Testis (tissue), 3 donors: ENCODE data around the gene TPRN. TPM values are rescaled to one million over a fixed set of nuclear protein-coding genes. Genes with fewer than 3 reads are reported as not detected.

Experiments
- DNase-seq: peaks from one replicate; pipeline ENCODE4 v3.0.0-alpha.2; 2019
- H3K27ac ChIP-seq, 2 donors: fragments of 200-600 bp; sonication (generic); one replicate each; pipeline ENCODE4 v1.5.1; 2019
- H3K27me3 ChIP-seq: fragments of 200-600 bp; sonication (generic); one replicate; pipeline ENCODE4 v1.5.1; 2019
- H3K36me3 ChIP-seq: fragments of 200-600 bp; sonication (generic); one replicate; pipeline ENCODE4 v1.5.1; 2017; ENCODE audit warnings: low read depth; ENCODE audit errors: missing control alignments
- H3K4me1 ChIP-seq: fragments of 200-600 bp; sonication (generic); one replicate; pipeline ENCODE4 v1.5.1; 2019
- H3K4me3 ChIP-seq, 2 donors: fragments of 200-600 bp; sonication (generic); one replicate each; pipeline ENCODE4 v1.5.1; 2017 to 2019
- H3K9me3 ChIP-seq: fragments of 200-600 bp; sonication (generic); one replicate; pipeline ENCODE4 v1.5.1; 2017
- POLR2A ChIP-seq: fragments of 450-650 bp; IDR thresholded peaks from one replicate; pipeline ENCODE4 v1.6.1; 2017; ENCODE audit warnings: antibody characterized with exemption, mild to moderate bottlenecking, moderate library complexity
- WGBS, 2 donors: methylation state at CpG; one replicate each; pipeline ENCODE4 v1.1.5; 2018; 5-methylcytosine and 5-hydroxymethylcytosine counted together
- intact Hi-C: fragments of 100-400 bp; cut with DNase I; formaldehyde crosslinking; loops from one replicate; pipeline ENCODE4 v1.15.1; 2023; ENCODE audit warnings: low total_unique reads
- polyA plus RNA-seq: library from polyadenylated mRNA; stranded (reverse); fragments of 350-450 nt; fragmentation: Illumina TruSeq; extraction: RNeasy Lipid Tissue Mini Kit (QIAGEN cat#74804); gene quantifications from one replicate; pipeline ENCODE4 v1.2.3, GENCODE V29; 2014; ENCODE audit warnings: low read depth, low replicate concordance; ENCODE audit not compliant: insufficient read depth
- total RNA-seq, 2 donors: library from RNA; depleted of rRNA; stranded (reverse); fragments of >200 nt; gene quantifications; one replicate each; pipeline ENCODE4 v1.2.3, GENCODE V29; 2016
- TF ChIP-seq, protein P1 (sequence below), 3 experiments: fragments of 450-650 bp in 2 of 3; fragments of 200-600 bp in 1 of 3; sonication (generic) in 1 of 3; IDR thresholded peaks; one replicate each; pipeline ENCODE4 v1.5.1; 2016 to 2019; ENCODE audit warnings: antibody characterized with exemption in 3 of 3, mild to moderate bottlenecking in 2 of 3, moderate library complexity in 1 of 3

TPRN gene
- total and polyA plus RNA-seq, 3 donors from 2014 or later = 17.2 to 35.2 (median 25.9) TPM

DNA sequence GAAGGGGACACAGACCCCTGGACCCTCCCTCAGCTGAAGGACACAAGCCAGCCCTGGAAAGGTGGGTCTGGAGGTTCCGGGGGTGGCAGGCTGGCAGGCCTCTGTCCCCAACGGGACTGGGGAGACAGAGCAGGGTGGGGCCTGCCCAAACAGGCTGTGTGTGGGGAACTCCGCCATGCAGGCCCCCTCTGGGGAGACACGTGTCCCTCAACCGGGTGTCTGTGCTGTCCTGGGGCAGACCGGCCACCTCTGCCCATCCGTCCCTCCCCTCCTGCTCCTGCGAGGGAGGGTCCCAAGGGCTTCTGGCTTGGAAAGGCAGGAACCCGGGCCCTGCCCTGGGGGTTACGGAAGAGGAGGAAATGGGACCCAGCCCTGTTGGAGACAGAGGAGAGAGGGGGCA, 31.6 kb upstream of the TPRN start:
- H3K27me3 ChIP-seq = no peaks in the 10 kb centered on the region
- H3K9me3 ChIP-seq = no peaks in the 10 kb centered on the region
- WGBS, 2 donors = 75 to 81% methylated on average over 2 to 10 of the region's 10 CpGs
- no peak overlapping the region for H3K4me3 ChIP-seq
- intact Hi-C loops = no loop called here
- H3K36me3 ChIP-seq = no peaks in the 10 kb centered on the region
- no peak for TF ChIP-seq POLR2A
- TF ChIP-seq, protein P1, sequence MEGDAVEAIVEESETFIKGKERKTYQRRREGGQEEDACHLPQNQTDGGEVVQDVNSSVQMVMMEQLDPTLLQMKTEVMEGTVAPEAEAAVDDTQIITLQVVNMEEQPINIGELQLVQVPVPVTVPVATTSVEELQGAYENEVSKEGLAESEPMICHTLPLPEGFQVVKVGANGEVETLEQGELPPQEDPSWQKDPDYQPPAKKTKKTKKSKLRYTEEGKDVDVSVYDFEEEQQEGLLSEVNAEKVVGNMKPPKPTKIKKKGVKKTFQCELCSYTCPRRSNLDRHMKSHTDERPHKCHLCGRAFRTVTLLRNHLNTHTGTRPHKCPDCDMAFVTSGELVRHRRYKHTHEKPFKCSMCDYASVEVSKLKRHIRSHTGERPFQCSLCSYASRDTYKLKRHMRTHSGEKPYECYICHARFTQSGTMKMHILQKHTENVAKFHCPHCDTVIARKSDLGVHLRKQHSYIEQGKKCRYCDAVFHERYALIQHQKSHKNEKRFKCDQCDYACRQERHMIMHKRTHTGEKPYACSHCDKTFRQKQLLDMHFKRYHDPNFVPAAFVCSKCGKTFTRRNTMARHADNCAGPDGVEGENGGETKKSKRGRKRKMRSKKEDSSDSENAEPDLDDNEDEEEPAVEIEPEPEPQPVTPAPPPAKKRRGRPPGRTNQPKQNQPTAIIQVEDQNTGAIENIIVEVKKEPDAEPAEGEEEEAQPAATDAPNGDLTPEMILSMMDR (IDR thresholded peaks at IDR 0.05) = no peak
- peaks cover 22% of the 10 kb centered on the region for H3K4me1 ChIP-seq
- H3K27ac ChIP-seq = no peak overlapping the region
- DNase-seq = no peak

DNA sequence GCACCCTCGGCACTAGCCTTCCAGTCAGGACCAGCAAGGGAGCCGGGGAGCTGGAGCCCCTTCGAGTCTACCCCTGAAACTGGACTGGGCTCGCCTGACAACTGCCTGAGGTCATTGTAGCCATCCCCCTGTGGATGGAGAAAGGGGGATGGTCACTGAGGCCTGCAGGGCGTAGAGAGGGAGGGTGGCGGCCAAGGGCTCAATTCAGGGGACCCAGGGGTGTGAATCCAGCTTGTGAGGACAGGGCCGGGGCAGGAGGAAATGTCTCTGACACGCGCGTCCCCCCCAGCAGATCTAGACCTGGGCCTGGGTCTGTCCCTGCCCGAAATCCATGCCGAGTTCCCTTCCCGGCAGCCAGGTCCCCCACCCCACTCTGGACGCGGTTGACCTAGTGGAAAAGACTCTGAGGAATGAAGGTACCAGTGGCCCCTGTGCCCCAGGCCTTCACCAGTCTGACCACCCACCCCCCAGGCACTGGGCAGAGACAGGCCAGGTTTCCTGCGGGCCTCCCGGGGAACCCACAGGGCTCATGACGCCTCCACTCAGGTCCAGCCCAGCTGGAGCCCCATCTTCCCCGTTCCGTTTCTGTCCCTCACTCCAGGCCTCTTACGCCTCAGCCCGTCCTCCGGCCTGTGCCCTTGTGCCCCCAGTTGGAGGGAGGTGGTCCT, 31.0 kb upstream of the TPRN start:
- intact Hi-C loops = no loop called here
- Histone ChIP-seq H3K9me3 (no peaks in the 10 kb centered on the region), H3K4me3 (no peak overlapping the region), H3K4me1 (peaks cover 16% of the 10 kb centered on the region), H3K27ac (no peak overlapping the region), H3K27me3 (no peaks in the 10 kb centered on the region), H3K36me3 (no peaks in the 10 kb centered on the region)
- WGBS, 2 donors = 87 to 93% methylated on average over 18 to 23 of the region's 23 CpGs
- no peak for TF ChIP-seq POLR2A
- TF ChIP-seq, protein P1 (IDR thresholded peaks at IDR 0.05) = no peak
- no peak for DNase-seq

DNA sequence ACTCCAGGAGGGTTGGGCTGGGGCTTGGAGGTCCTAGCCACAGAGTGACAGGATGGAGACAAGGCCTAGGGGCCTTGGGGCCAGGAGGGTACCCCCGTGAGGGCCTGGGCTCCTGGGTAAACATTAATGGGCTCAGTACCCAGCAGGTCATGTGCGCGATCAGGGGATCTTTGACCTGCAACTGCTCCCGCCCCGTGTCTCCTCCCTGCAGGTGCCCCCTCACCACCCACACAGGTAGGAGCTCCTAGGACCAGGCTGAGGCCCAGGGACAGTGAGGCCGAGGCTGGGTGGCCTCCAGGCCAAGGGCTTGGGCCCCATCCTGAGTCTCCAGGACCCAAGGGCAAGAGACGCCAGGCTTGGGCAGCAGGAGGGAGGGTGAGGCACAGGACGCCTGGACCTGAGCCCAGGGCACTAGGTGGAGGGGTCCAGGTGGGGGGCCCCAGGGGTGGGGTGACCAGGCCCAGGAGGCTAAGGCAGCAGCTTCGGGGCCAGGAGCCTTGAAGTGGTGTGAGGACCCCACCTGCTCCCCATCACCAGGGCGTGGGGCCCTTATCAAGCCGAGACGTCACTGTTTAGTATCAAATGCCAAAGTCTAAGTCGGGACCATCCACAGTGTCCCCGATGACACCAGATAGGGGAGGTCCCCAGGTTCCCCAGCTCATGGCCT, 30.3 kb upstream of the TPRN start, which contains the start of gene SLC34A3:
SLC34A3 (plus strand) TSS at position 197 of the 667 bp plus-strand sequence. CDS start 802 bp downstream, outside the sequence.
- 72 to 74% methylated on average over 4 to 14 of the region's 14 CpGs for WGBS, 2 donors

DNA sequence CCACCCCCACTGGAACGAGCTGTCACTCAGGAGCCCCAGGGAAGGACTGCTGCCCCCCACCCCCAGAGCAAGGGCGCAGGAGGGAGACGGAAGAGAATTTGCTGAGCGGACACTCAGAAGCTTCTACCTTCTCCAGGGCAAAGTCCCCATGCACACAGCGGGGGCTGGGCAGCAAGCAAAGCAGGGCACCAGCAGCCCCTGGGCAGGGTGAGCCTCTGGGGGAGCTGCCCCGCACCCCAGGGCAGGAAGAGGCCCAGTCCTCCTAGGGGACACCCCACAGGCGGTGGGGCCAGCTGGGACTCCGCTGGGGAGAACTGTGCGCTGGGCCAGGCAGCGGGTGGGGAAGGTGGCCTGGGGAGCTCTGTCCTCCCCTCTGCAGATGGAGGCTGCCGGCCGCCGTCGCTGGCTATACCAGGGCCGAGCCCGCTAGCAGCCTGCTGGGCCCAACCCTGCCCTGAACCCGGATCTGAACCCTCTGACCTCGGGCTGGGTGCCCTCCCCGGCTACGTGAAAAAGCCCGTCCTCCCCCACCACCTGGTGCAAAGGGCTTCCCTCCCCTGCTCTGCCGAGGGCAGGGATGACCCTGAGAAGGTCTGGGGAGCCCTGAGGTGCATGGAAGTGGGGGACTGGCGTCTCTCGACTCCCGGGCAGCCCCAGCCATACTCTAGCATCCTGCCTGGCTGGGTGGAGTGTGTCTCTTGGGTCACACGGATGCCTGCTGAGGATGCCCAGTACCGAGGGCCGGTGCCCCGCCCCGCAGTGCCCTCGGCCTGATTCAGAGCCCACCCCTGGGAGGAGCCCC, 29.6 kb upstream of the TPRN start:
- intact Hi-C loops = loop anchor here (10.0 kb wide), 1 partner anchor 115 kb away; the partner anchor contains the start of gene DPP7
- no peak for DNase-seq
- Histone ChIP-seq H3K27ac (no peak overlapping the region), H3K9me3 (no peaks in the 10 kb centered on the region), H3K27me3 (no peaks in the 10 kb centered on the region), H3K4me1 (peaks cover 10% of the 10 kb centered on the region), H3K36me3 (no peaks in the 10 kb centered on the region), H3K4me3 (no peak overlapping the region)
- TF ChIP-seq, protein P1 (IDR thresholded peaks at IDR 0.05) = no peak
- TF ChIP-seq POLR2A = no peak
- WGBS, 2 donors = 20 to 56% methylated on average over 2 to 28 of the region's 31 CpGs

More for the DNA sequence above, 30.3 kb upstream of the TPRN start, which contains the start of gene SLC34A3:
- Histone ChIP-seq H3K9me3 (no peaks in the 10 kb centered on the region), H3K4me3 (no peak within 1 kb of the TSS), H3K27me3 (no peaks in the 10 kb centered on the region), H3K27ac (no peak within 1 kb of the TSS), H3K36me3 (no peaks in the 10 kb centered on the region), H3K4me1 (peaks cover 10% of the 10 kb centered on the region)
- no peak for DNase-seq
- intact Hi-C loops = no loop called here
- TF ChIP-seq, protein P1 (IDR thresholded peaks at IDR 0.05) = no peak
- no peak for TF ChIP-seq POLR2A
